ENCODE measurements around the gene DDIT3. TPM values are rescaled to one million over a fixed set of nuclear protein-coding genes. Genes with fewer than 3 reads are reported as not detected.
A peak's percentile ranks its signal among the peaks of the same experiment; 100 is the strongest.
"Not testable (repeated sequence)": the region's sequence is repeated elsewhere in the genome, so short reads cannot be mapped to it uniquely, and the experiment has no call there.

Gene DDIT3
- total RNA-seq, 2 donors from 2014 or later: 64.6 to 71.7 TPM

GRCh38 chr12:57518176-57518919, 2.0 kb downstream of the DDIT3 start:
- H3K27ac Mint-ChIP-seq: peak overlapping the region; percentile 99

DNA sequence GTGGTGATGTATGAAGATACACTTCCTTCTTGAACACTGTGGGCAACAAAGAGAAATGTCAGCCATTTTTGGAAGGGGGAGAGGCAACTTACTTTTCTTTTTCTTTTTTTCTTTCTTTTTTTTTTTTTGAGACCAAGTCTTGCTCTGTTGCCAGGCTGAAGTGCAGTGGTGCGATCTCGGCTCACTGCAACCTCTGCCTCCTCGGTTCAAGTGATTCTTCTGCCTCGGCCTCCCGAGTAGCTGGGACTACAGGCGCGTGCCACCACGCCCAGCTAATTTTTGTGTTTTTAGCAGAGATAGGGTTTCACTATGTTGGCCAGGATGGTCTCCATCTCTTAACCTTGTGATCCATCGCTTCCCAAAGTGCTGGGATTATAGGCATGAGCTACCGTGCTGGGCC, 2.6 kb downstream of the DDIT3 start:
- peaks cover 22 to 47% of the 10 kb centered on the region in 2 donors for H3K36me3 Mint-ChIP-seq (ENCODE audit: insufficient read depth in 2 of 2)
- H3K27ac Mint-ChIP-seq: peak overlapping the region; percentile 99
- not testable (repeated sequence) for ATAC-seq (replicated peaks in 1 of 2); DNase-seq; H3K9me3 Mint-ChIP-seq; H3K27me3 Mint-ChIP-seq (ENCODE audit: low read depth)
- H3K4me3 Mint-ChIP-seq: peak overlapping the region in 1 of 2 donors; percentile 98
- peaks cover 38% of the 10 kb centered on the region for H3K4me1 Mint-ChIP-seq (ENCODE audit: low read depth)

More at GRCh38 chr12:57518176-57518919, 2.0 kb downstream of the DDIT3 start:
- Mint-ChIP-seq H3K27me3 (ENCODE audit: low read depth) (no peaks in the 10 kb centered on the region), H3K4me3 (peak overlapping the region; percentile 89 to 98), H3K4me1 (ENCODE audit: low read depth) (peaks cover 41% of the 10 kb centered on the region), H3K9me3 (no peaks in the 10 kb centered on the region), H3K36me3 (ENCODE audit: insufficient read depth in 2 of 2) (peaks cover 22 to 41% of the 10 kb centered on the region in 2 donors)
- DNase-seq: no peak
- no peak for ATAC-seq (replicated peaks in 1 of 2)

- peak overlapping the region; percentile 99 for H3K27ac Mint-ChIP-seq
- DNase-seq (no peak), ATAC-seq (replicated peaks in 1 of 2) (no peak)
- peaks cover 26 to 52% of the 10 kb centered on the region in 2 donors for H3K36me3 Mint-ChIP-seq (ENCODE audit: insufficient read depth in 2 of 2)
- peak overlapping the region in 1 of 2 donors; percentile 98 for H3K4me3 Mint-ChIP-seq
- H3K9me3 Mint-ChIP-seq: no peaks in the 10 kb centered on the region
- H3K4me1 Mint-ChIP-seq (ENCODE audit: low read depth): peaks cover 37% of the 10 kb centered on the region
- H3K27me3 Mint-ChIP-seq (ENCODE audit: low read depth): no peaks in the 10 kb centered on the region
Observed at GRCh38 chr12:57517187-57517586, 3.1 kb downstream of the DDIT3 start.

DNA sequence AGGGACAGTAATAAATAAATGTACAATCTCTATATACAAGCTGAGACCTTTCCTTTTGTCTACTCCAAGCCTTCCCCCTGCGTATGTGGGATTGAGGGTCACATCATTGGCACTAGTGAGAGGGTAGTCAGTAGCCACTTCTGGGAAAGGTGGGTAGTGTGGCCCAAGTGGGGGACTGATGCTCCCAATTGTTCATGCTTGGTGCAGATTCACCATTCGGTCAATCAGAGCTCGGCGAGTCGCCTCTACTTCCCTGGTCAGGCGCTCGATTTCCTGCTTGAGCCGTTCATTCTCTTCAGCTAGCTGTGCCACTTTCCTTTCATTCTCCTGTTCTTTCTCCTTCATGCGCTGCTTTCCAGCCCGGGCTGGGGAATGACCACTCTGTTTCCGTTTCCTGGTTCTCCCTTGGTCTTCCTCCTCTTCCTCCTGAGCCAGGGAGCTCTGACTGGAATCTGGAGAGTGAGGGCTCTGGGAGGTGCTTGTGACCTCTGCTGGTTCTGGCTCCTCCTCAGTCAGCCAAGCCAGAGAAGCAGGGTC, 3.6 kb downstream of the DDIT3 start:
- Mint-ChIP-seq H3K4me3 (peak overlapping the region in 1 of 2 donors; percentile 29), H3K36me3 (ENCODE audit: insufficient read depth in 2 of 2) (peaks cover 26 to 53% of the 10 kb centered on the region in 2 donors), H3K9me3 (no peaks in the 10 kb centered on the region), H3K27ac (peak overlapping the region; percentile 99), H3K4me1 (ENCODE audit: low read depth) (peaks cover 37% of the 10 kb centered on the region), H3K27me3 (ENCODE audit: low read depth) (no peaks in the 10 kb centered on the region)
- ATAC-seq (replicated peaks in 1 of 2) (no peak), DNase-seq (no peak)

DNA sequence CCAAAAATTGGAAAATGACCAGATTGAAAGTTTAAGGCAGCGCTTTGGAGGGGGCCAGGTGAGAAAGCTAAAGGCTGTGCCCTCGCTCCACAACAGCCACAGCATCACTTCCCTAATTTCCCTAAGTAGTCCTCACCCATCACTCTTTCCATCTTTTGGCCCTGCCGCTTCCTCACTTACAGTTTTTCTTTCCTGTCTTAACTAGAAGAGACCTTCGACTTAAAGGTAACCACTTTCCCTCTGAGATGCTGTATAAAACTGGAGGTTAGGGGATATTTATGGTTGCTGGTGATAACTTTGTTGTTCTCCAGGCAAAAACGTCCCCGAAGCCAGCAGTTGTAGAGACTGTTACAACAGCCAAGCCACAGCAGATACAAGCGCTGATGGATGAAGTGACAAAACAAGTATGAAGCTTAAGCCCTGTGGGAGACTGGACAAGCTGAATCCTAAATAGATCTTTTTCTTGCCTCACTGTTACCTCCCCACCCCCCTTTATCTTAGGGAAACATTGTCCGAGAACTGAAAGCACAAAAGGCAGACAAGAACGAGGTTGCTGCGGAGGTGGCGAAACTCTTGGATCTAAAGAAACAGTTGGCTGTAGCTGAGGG, 4.3 kb downstream of the DDIT3 start:
- Mint-ChIP-seq H3K9me3 (no peaks in the 10 kb centered on the region), H3K36me3 (ENCODE audit: insufficient read depth in 2 of 2) (peaks cover 26 to 53% of the 10 kb centered on the region in 2 donors), H3K4me3 (no peak overlapping the region), H3K27me3 (ENCODE audit: low read depth) (no peaks in the 10 kb centered on the region), H3K27ac (peak overlapping the region; percentile 99), H3K4me1 (ENCODE audit: low read depth) (peaks cover 34% of the 10 kb centered on the region)
- no peak for DNase-seq
- no peak for ATAC-seq (replicated peaks in 1 of 2)

DNA sequence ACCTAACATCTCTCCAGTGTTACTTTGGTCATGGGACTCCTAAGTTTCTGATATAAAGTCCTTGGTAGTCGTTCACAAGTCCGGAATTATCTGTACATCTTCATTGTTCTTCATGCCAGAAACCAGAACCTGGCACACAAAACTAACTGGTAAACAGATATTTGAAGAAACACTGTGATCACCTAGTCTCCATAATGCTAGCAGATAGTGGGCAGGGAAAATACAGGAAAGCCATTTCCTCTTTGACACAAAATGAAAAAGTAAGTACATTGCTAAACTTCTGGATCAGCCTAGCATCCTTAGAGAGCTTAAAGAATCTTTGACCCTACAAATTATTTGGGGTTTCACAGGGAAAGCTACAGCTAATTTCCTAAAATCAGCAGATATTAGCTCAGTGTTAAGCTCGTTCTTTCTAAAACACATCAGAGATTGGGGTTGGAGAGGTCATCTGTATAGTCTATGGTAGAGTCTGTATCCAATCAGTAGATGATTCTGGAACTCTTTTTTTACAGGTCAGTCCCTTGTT, 4.8 kb downstream of the DDIT3 start:
- Mint-ChIP-seq H3K4me3 (no peak overlapping the region), H3K9me3 (no peaks in the 10 kb centered on the region), H3K36me3 (ENCODE audit: insufficient read depth in 2 of 2) (peaks cover 26 to 53% of the 10 kb centered on the region in 2 donors), H3K4me1 (ENCODE audit: low read depth) (peaks cover 30% of the 10 kb centered on the region), H3K27ac (peak overlapping the region; percentile 99), H3K27me3 (ENCODE audit: low read depth) (no peaks in the 10 kb centered on the region)
- no peak for DNase-seq
- no peak for ATAC-seq (replicated peaks in 1 of 2)

GRCh38 chr12:57514720-57515407, 5.5 kb downstream of the DDIT3 start:
- Mint-ChIP-seq H3K36me3 (ENCODE audit: insufficient read depth in 2 of 2) (peaks cover 23 to 50% of the 10 kb centered on the region in 2 donors), H3K9me3 (no peaks in the 10 kb centered on the region), H3K4me3 (no peak overlapping the region), H3K27me3 (ENCODE audit: low read depth) (no peaks in the 10 kb centered on the region), H3K27ac (peak overlapping the region; percentile 99), H3K4me1 (ENCODE audit: low read depth) (peaks cover 30% of the 10 kb centered on the region)
- ATAC-seq (replicated peaks in 1 of 2): no peak
- DNase-seq: no peak

- H3K36me3 Mint-ChIP-seq (ENCODE audit: insufficient read depth in 2 of 2): peaks cover 24 to 51% of the 10 kb centered on the region in 2 donors
- not testable (repeated sequence) for H3K9me3 Mint-ChIP-seq; H3K4me3 Mint-ChIP-seq; DNase-seq; H3K27me3 Mint-ChIP-seq (ENCODE audit: low read depth); ATAC-seq (replicated peaks in 1 of 2)
- H3K27ac Mint-ChIP-seq: peak overlapping the region; percentile 71
- peaks cover 28% of the 10 kb centered on the region for H3K4me1 Mint-ChIP-seq (ENCODE audit: low read depth)
Observed at GRCh38 chr12:57514246-57514645, 6.1 kb downstream of the DDIT3 start.

DNA sequence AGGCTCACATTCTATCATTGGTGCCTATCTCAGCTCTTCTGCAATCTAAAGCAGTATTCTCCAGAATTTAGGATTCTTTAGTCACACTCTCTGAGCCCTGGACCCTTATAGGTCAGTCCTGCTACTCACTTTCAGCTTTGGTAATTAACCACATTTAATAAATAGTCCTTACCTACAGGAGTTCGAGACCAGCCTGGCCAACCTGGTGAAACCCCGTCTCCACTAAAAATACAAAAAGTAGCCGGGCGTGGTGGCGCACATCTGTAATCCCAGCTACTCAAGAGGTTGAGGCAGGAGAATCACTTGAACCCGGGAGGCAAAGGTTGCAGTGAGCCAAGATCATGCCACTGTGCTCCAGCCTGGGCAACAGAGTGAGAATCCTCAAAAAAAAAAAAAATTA, 6.6 kb downstream of the DDIT3 start:
- H3K27me3 Mint-ChIP-seq (ENCODE audit: low read depth); H3K9me3 Mint-ChIP-seq; H3K4me3 Mint-ChIP-seq; DNase-seq; H3K27ac Mint-ChIP-seq; ATAC-seq (replicated peaks in 1 of 2): not testable (repeated sequence)
- H3K4me1 Mint-ChIP-seq (ENCODE audit: low read depth): peaks cover 23% of the 10 kb centered on the region
- H3K36me3 Mint-ChIP-seq (ENCODE audit: insufficient read depth in 2 of 2): peaks cover 22 to 49% of the 10 kb centered on the region in 2 donors

GRCh38 chr12:57513266-57513665, 7.0 kb downstream of the DDIT3 start:
- DNase-seq (no peak), ATAC-seq (replicated peaks in 1 of 2) (no peak)
- H3K9me3 Mint-ChIP-seq: no peaks in the 10 kb centered on the region
- H3K4me3 Mint-ChIP-seq: no peak overlapping the region
- no peaks in the 10 kb centered on the region for H3K27me3 Mint-ChIP-seq (ENCODE audit: low read depth)
- H3K4me1 Mint-ChIP-seq (ENCODE audit: low read depth): peaks cover 19% of the 10 kb centered on the region
- H3K27ac Mint-ChIP-seq: peak overlapping the region; percentile 31
- peaks cover 19 to 45% of the 10 kb centered on the region in 2 donors for H3K36me3 Mint-ChIP-seq (ENCODE audit: insufficient read depth in 2 of 2)

DNA sequence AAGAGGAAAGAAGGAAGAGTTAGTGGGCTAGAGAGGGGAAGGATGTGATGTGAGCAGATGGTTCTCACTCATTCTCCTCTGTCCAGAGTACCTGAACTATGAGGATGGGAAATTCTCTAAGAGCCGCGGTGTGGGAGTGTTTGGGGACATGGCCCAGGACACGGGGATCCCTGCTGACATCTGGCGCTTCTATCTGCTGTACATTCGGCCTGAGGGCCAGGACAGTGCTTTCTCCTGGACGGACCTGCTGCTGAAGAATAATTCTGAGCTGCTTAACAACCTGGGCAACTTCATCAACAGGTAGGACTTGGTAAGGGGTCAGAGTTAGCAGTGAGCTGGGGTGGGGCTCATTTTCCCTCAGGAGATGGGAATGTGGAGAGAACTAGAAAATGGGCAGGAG, 7.6 kb downstream of the DDIT3 start:
- Mint-ChIP-seq H3K4me3 (no peak overlapping the region), H3K4me1 (ENCODE audit: low read depth) (peaks cover 13% of the 10 kb centered on the region), H3K36me3 (ENCODE audit: insufficient read depth in 2 of 2) (peaks cover 18 to 41% of the 10 kb centered on the region in 2 donors), H3K27me3 (ENCODE audit: low read depth) (no peaks in the 10 kb centered on the region), H3K9me3 (no peaks in the 10 kb centered on the region), H3K27ac (peak overlapping the region; percentile 89)
- ATAC-seq (replicated peaks in 1 of 2) (no peak), DNase-seq (no peak)

GRCh38 chr12:57511588-57512325, 8.6 kb downstream of the DDIT3 start:
- Mint-ChIP-seq H3K4me1 (ENCODE audit: low read depth) (peaks cover 9% of the 10 kb centered on the region), H3K9me3 (no peaks in the 10 kb centered on the region), H3K4me3 (no peak overlapping the region), H3K36me3 (ENCODE audit: insufficient read depth in 2 of 2) (peaks cover 15 to 33% of the 10 kb centered on the region in 2 donors), H3K27me3 (ENCODE audit: low read depth) (no peaks in the 10 kb centered on the region), H3K27ac (peak overlapping the region; percentile 89)
- ATAC-seq (replicated peaks in 1 of 2): peak in 1 of 2 donors; percentile 20
- no peak for DNase-seq
